Measurements from ENCODE around the gene FBXO31.

The FBXO31 gene

DNA sequence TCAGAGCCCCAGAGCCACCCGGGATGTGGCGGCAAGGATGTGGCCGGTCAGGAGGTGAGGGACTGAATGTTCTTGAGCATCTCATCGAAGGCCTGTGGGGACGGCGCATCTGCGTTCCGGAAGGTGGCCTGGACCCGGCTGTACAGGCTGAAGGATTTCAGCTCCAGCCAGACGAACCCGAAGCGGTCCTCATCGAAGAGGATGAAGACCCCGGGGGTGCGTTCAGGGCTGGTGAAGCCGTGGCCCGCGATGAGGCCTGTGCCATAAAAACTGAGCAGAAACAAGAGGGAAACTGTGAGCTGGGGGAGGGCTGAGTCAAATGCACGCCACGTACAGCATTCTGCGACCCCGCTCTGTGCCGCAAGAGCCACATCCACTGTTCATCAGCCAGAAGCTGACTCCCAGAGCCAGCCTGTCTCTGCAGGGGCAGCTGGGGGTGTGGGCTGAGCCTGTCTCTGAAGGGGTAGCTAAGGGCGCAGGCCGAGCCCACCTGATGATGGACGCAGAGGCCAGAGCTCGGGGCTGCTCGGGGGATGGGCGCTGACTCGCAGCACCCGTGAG is 52.3 kb downstream of the FBXO31 start:
- H3K4me3 ChIP-seq (ENCODE audit: low read length in 2 of 2) = no peak overlapping the region
- H3K9me3 ChIP-seq (ENCODE audit: control insufficient read depth in 2 of 2, low read length in 2 of 2) = no peaks in the 10 kb centered on the region
- peaks cover 39 to 45% of the 10 kb centered on the region in 2 donors for H3K36me3 ChIP-seq (ENCODE audit: control insufficient read depth in 2 of 2, insufficient read depth in 2 of 2, low read length in 2 of 2)
- H3K27ac ChIP-seq (ENCODE audit: low read length) = no peak overlapping the region
- no peak overlapping the region for H3K9ac ChIP-seq (ENCODE audit: low read length in 2 of 2)
- H3K27me3 ChIP-seq (ENCODE audit: control insufficient read depth in 1 of 2, insufficient read depth in 2 of 2, low read length in 2 of 2) = no peaks in the 10 kb centered on the region
- peaks cover 12% of the 10 kb centered on the region for H3K4me1 ChIP-seq (ENCODE audit: control insufficient read depth, insufficient read depth, low read length)

- Histone ChIP-seq H3K36me3 (ENCODE audit: control insufficient read depth in 2 of 2, insufficient read depth in 2 of 2, low read length in 2 of 2) (peaks cover 34 to 41% of the 10 kb centered on the region in 2 donors), H3K9ac (ENCODE audit: low read length in 2 of 2) (no peak overlapping the region), H3K27ac (ENCODE audit: low read length) (no peak overlapping the region)
These were observed 52.9 kb downstream of the FBXO31 start for GRCh38 chr16:87330646-87331045.

GRCh38 chr16:87330257-87330624 is 53.3 kb downstream of the FBXO31 start:
- H3K27ac ChIP-seq (ENCODE audit: low read length) = no peak overlapping the region

More at GRCh38 chr16:87330646-87331045, 52.9 kb downstream of the FBXO31 start:
- H3K27me3 ChIP-seq (ENCODE audit: control insufficient read depth in 1 of 2, insufficient read depth in 2 of 2, low read length in 2 of 2) = no peaks in the 10 kb centered on the region
- peaks cover 12% of the 10 kb centered on the region for H3K4me1 ChIP-seq (ENCODE audit: control insufficient read depth, insufficient read depth, low read length)
- no peak overlapping the region for H3K4me3 ChIP-seq (ENCODE audit: low read length in 2 of 2)
- no peaks in the 10 kb centered on the region for H3K9me3 ChIP-seq (ENCODE audit: control insufficient read depth in 2 of 2, low read length in 2 of 2)

GRCh38 chr16:87329436-87330256 is 53.9 kb downstream of the FBXO31 start:
- H3K27me3 ChIP-seq (ENCODE audit: control insufficient read depth in 1 of 2, insufficient read depth in 2 of 2, low read length in 2 of 2) = no peaks in the 10 kb centered on the region
- H3K27ac ChIP-seq (ENCODE audit: low read length) = no peak overlapping the region
- peaks cover 20% of the 10 kb centered on the region for H3K4me1 ChIP-seq (ENCODE audit: control insufficient read depth, insufficient read depth, low read length)
- no peak overlapping the region for H3K9ac ChIP-seq (ENCODE audit: low read length in 2 of 2)
- H3K4me3 ChIP-seq (ENCODE audit: low read length in 2 of 2) = no peak overlapping the region
- H3K9me3 ChIP-seq (ENCODE audit: control insufficient read depth in 2 of 2, low read length in 2 of 2) = no peaks in the 10 kb centered on the region
- peaks cover 30 to 34% of the 10 kb centered on the region in 2 donors for H3K36me3 ChIP-seq (ENCODE audit: control insufficient read depth in 2 of 2, insufficient read depth in 2 of 2, low read length in 2 of 2)

More at GRCh38 chr16:87330257-87330624, 53.3 kb downstream of the FBXO31 start:
- Histone ChIP-seq H3K9ac (ENCODE audit: low read length in 2 of 2) (no peak overlapping the region), H3K4me1 (ENCODE audit: control insufficient read depth, insufficient read depth, low read length) (peaks cover 15% of the 10 kb centered on the region), H3K36me3 (ENCODE audit: control insufficient read depth in 2 of 2, insufficient read depth in 2 of 2, low read length in 2 of 2) (peaks cover 33 to 40% of the 10 kb centered on the region in 2 donors), H3K4me3 (ENCODE audit: low read length in 2 of 2) (no peak overlapping the region), H3K9me3 (ENCODE audit: control insufficient read depth in 2 of 2, low read length in 2 of 2) (no peaks in the 10 kb centered on the region), H3K27me3 (ENCODE audit: control insufficient read depth in 1 of 2, insufficient read depth in 2 of 2, low read length in 2 of 2) (no peaks in the 10 kb centered on the region)

DNA sequence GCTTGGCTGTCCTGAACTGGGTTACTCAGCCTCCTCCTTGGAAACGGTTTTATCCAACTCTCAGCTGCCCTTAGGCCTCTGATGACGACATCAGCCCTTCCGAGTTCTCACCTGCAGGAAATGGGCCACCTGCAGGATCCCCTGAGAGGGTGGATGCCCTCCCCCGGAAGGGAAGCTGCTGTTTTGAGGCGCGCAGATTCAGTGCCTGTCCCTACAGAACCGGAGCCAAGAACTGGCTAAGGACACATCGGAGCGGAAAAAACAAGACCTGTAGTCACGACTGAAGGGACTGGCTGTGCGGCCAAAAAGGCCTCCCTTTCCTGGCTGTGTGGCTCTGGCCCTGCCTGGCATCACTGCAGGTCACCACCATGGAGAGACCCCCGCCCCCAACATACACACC is 54.7 kb downstream of the FBXO31 start:
- Histone ChIP-seq H3K9me3 (ENCODE audit: control insufficient read depth in 2 of 2, low read length in 2 of 2) (no peaks in the 10 kb centered on the region), H3K27ac (ENCODE audit: low read length) (no peak overlapping the region), H3K9ac (ENCODE audit: low read length in 2 of 2) (no peak overlapping the region), H3K36me3 (ENCODE audit: control insufficient read depth in 2 of 2, insufficient read depth in 2 of 2, low read length in 2 of 2) (peaks cover 22 to 27% of the 10 kb centered on the region in 2 donors), H3K4me1 (ENCODE audit: control insufficient read depth, insufficient read depth, low read length) (peaks cover 24% of the 10 kb centered on the region), H3K4me3 (ENCODE audit: low read length in 2 of 2) (no peak overlapping the region), H3K27me3 (ENCODE audit: control insufficient read depth in 1 of 2, insufficient read depth in 2 of 2, low read length in 2 of 2) (no peaks in the 10 kb centered on the region)

DNA sequence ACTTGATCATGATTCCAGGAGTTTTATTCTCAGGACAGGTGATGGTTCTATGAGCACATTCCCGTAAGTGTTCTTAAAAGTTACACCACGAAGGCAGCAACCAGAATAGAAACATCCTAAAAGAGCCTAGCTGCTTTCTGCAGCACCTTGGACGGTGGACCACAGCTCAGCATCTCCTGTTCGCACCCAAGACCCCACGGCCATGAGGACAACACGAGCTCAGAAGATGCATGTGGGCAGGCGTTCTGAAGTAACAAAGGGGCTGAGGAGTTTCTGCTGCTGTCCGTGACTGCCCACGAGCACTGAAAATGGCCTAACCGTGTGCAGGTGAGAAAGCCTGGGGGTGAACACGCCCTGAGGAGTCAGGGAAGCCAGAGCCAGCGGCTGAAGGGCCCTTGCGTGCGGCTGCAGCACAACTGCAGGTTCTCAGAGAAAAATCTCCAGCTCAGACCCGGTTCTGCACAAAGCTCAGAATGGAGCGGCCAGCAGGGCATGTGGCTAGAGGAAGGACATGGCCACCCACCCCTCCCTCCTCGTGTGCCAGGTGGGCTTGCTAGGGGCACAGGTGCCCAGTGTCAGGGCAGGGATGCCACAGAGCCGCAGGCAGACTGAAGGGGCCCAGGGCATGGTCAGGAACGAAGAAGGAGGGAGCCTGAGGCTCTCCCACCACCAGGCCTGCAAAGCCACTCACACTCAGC is 55.6 kb downstream of the FBXO31 start:
- H3K4me1 ChIP-seq (ENCODE audit: control insufficient read depth, insufficient read depth, low read length) = peaks cover 24% of the 10 kb centered on the region
- H3K27me3 ChIP-seq (ENCODE audit: control insufficient read depth in 1 of 2, insufficient read depth in 2 of 2, low read length in 2 of 2) = no peaks in the 10 kb centered on the region
- no peak overlapping the region for H3K27ac ChIP-seq (ENCODE audit: low read length)
- H3K36me3 ChIP-seq (ENCODE audit: control insufficient read depth in 2 of 2, insufficient read depth in 2 of 2, low read length in 2 of 2) = peaks cover 20 to 27% of the 10 kb centered on the region in 2 donors
- no peak overlapping the region for H3K9ac ChIP-seq (ENCODE audit: low read length in 2 of 2)
- H3K4me3 ChIP-seq (ENCODE audit: low read length in 2 of 2) = no peak overlapping the region
- H3K9me3 ChIP-seq (ENCODE audit: control insufficient read depth in 2 of 2, low read length in 2 of 2) = no peaks in the 10 kb centered on the region

- no peaks in the 10 kb centered on the region for H3K9me3 ChIP-seq (ENCODE audit: control insufficient read depth in 2 of 2, low read length in 2 of 2)
- peaks cover 20% of the 10 kb centered on the region for H3K4me1 ChIP-seq (ENCODE audit: control insufficient read depth, insufficient read depth, low read length)
- H3K27ac ChIP-seq (ENCODE audit: low read length) = no peak overlapping the region
- H3K36me3 ChIP-seq (ENCODE audit: control insufficient read depth in 2 of 2, insufficient read depth in 2 of 2, low read length in 2 of 2) = peaks cover 20 to 25% of the 10 kb centered on the region in 2 donors
- no peaks in the 10 kb centered on the region for H3K27me3 ChIP-seq (ENCODE audit: control insufficient read depth in 1 of 2, insufficient read depth in 2 of 2, low read length in 2 of 2)
- no peak overlapping the region for H3K4me3 ChIP-seq (ENCODE audit: low read length in 2 of 2)
- no peak overlapping the region for H3K9ac ChIP-seq (ENCODE audit: low read length in 2 of 2)
These were observed 57.4 kb downstream of the FBXO31 start for GRCh38 chr16:87326151-87326571.

- Histone ChIP-seq H3K4me3 (ENCODE audit: low read length in 2 of 2) (no peak overlapping the region), H3K4me1 (ENCODE audit: control insufficient read depth, insufficient read depth, low read length) (peaks cover 18% of the 10 kb centered on the region), H3K27me3 (ENCODE audit: control insufficient read depth in 1 of 2, insufficient read depth in 2 of 2, low read length in 2 of 2) (no peaks in the 10 kb centered on the region), H3K9ac (ENCODE audit: low read length in 2 of 2) (no peak overlapping the region), H3K36me3 (ENCODE audit: control insufficient read depth in 2 of 2, insufficient read depth in 2 of 2, low read length in 2 of 2) (peaks cover 13 to 18% of the 10 kb centered on the region in 2 donors), H3K9me3 (ENCODE audit: control insufficient read depth in 2 of 2, low read length in 2 of 2) (no peaks in the 10 kb centered on the region), H3K27ac (ENCODE audit: low read length) (no peak overlapping the region)
These were observed 58.1 kb downstream of the FBXO31 start for GRCh38 chr16:87325423-87325858.

- Histone ChIP-seq H3K27ac (ENCODE audit: low read length) (no peak overlapping the region), H3K27me3 (ENCODE audit: control insufficient read depth in 1 of 2, insufficient read depth in 2 of 2, low read length in 2 of 2) (no peaks in the 10 kb centered on the region), H3K9me3 (ENCODE audit: control insufficient read depth in 2 of 2, low read length in 2 of 2) (no peaks in the 10 kb centered on the region), H3K36me3 (ENCODE audit: control insufficient read depth in 2 of 2, insufficient read depth in 2 of 2, low read length in 2 of 2) (peaks cover 5 to 11% of the 10 kb centered on the region in 2 donors), H3K9ac (ENCODE audit: low read length in 2 of 2) (no peak overlapping the region), H3K4me3 (ENCODE audit: low read length in 2 of 2) (no peak overlapping the region), H3K4me1 (ENCODE audit: control insufficient read depth, insufficient read depth, low read length) (peaks cover 18% of the 10 kb centered on the region)
These were observed 58.9 kb downstream of the FBXO31 start for GRCh38 chr16:87324411-87325275.
